Hematopoietic multipotent progenitor cell (in vitro differentiated cells): ENCODE measurements around the gene SLC10A7. TPM values are rescaled to one million over a fixed set of nuclear protein-coding genes. Genes with fewer than 3 reads are reported as not detected.
A peak's percentile ranks its signal among the peaks of the same experiment; 100 is the strongest.
"Not testable (repeated sequence)": the region's sequence is repeated elsewhere in the genome, so short reads cannot be mapped to it uniquely, and the experiment has no call there.

Experiments
- DNase-seq, 3 donors: peaks; one replicate each; pipeline ENCODE4 v3.0.0-alpha.2; 2011 to 2015; ENCODE audit warnings: low read depth in 2 of 3, low spot score in 2 of 3
- total RNA-seq: library from RNA; depleted of rRNA; stranded (reverse); fragments of >200 nt; gene quantifications from one replicate; pipeline ENCODE4 v1.2.3, GENCODE V29; 2012

The SLC10A7 gene
- total RNA-seq, 1 donor = 10.5 TPM

- DNase-seq = no peak
These were observed 152.3 kb downstream of the SLC10A7 start for GRCh38 chr4:146369446-146369845.

GRCh38 chr4:146368209-146368608 lies 153.5 kb downstream of the SLC10A7 start:
- DNase-seq = no peak

GRCh38 chr4:146367347-146367746 lies 154.4 kb downstream of the SLC10A7 start:
- no peak for DNase-seq

- DNase-seq = no peak
These were observed 162.0 kb downstream of the SLC10A7 start for GRCh38 chr4:146359771-146360170.

GRCh38 chr4:146350114-146350513 lies 171.6 kb downstream of the SLC10A7 start:
- not testable (repeated sequence) for DNase-seq

GRCh38 chr4:146349306-146349705 lies 172.4 kb downstream of the SLC10A7 start:
- no peak for DNase-seq

- no peak for DNase-seq
These were observed 173.9 kb downstream of the SLC10A7 start for GRCh38 chr4:146347822-146348221.

- no peak for DNase-seq
These were observed 175.5 kb downstream of the SLC10A7 start for GRCh38 chr4:146346276-146346675.

GRCh38 chr4:146343776-146344175 lies 178.0 kb downstream of the SLC10A7 start:
- DNase-seq = no peak

- peak in 1 of 3 donors; percentile 4 for DNase-seq
These were observed 178.5 kb downstream of the SLC10A7 start for GRCh38 chr4:146343199-146343598.

GRCh38 chr4:146342600-146343192 lies 179.0 kb downstream of the SLC10A7 start:
- peak in 2 of 3 donors; percentile 28 to 64 for DNase-seq

- DNase-seq = peak in 2 of 3 donors; percentile 2 to 29
These were observed 180.9 kb downstream of the SLC10A7 start for GRCh38 chr4:146340798-146341197.

- no peak for DNase-seq
These were observed 183.2 kb downstream of the SLC10A7 start for GRCh38 chr4:146338512-146338911.

GRCh38 chr4:146336410-146336807 lies 185.3 kb downstream of the SLC10A7 start:
- no peak for DNase-seq

- no peak for DNase-seq
These were observed 185.9 kb downstream of the SLC10A7 start for GRCh38 chr4:146335763-146336409.

- no peak for DNase-seq
These were observed 186.8 kb downstream of the SLC10A7 start for GRCh38 chr4:146334862-146335449.

- DNase-seq = no peak
These were observed 187.9 kb downstream of the SLC10A7 start for GRCh38 chr4:146333895-146334262.

- no peak for DNase-seq
These were observed 188.4 kb downstream of the SLC10A7 start for GRCh38 chr4:146333187-146333894.

GRCh38 chr4:146330392-146330791 lies 191.3 kb downstream of the SLC10A7 start:
- DNase-seq = no peak

- no peak for DNase-seq
These were observed 192.6 kb downstream of the SLC10A7 start for GRCh38 chr4:146329050-146329716.
